HG03571 (cell line): ENCODE results near the gene TTC29.

ENCODE experiments used
- ATAC-seq: cut with Tn5 transposase; IDR thresholded peaks from one replicate; pipeline ENCODE4 v1.9.1; 2021; ENCODE audit not compliant: unreplicated experiment

Gene TTC29

GRCh38 chr4:146945556-146946374, at the start of gene TTC29:
Gene TTC29, minus strand, starts transcription at chr4:146945864. Its CDS starts 5,969 bp downstream, at chr4:146939895.
- peak; percentile 100 for ATAC-seq

GRCh38 chr4:146981651-146982050, 36.0 kb upstream of the TTC29 start:
- no peak for ATAC-seq

GRCh38 chr4:146978641-146979040, 33.0 kb upstream of the TTC29 start:
- no peak for ATAC-seq

GRCh38 chr4:146976145-146976544, 30.5 kb upstream of the TTC29 start:
- ATAC-seq = no peak

- no peak for ATAC-seq
Measured at GRCh38 chr4:146975527-146975926, 29.9 kb upstream of the TTC29 start.

GRCh38 chr4:146975036-146975435, 29.4 kb upstream of the TTC29 start:
- no peak for ATAC-seq

GRCh38 chr4:146972036-146972435, 26.4 kb upstream of the TTC29 start:
- no peak for ATAC-seq

GRCh38 chr4:146969126-146969525, 23.5 kb upstream of the TTC29 start:
- no peak for ATAC-seq

GRCh38 chr4:146960634-146961033, 15.0 kb upstream of the TTC29 start:
- no peak for ATAC-seq

GRCh38 chr4:146959692-146960091, 14.0 kb upstream of the TTC29 start:
- no peak for ATAC-seq

- no peak for ATAC-seq
Measured at GRCh38 chr4:146957237-146957636, 11.6 kb upstream of the TTC29 start.

- no peak for ATAC-seq
Measured at GRCh38 chr4:146952896-146953295, 7.2 kb upstream of the TTC29 start.

- no peak for ATAC-seq
Measured at GRCh38 chr4:146949559-146949958, 3.9 kb upstream of the TTC29 start.

- ATAC-seq = no peak
Measured at GRCh38 chr4:146943691-146944375, 1.8 kb downstream of the TTC29 start.

GRCh38 chr4:146932116-146932515, 13.5 kb downstream of the TTC29 start:
- ATAC-seq = no peak

- no peak for ATAC-seq
Measured at GRCh38 chr4:146930673-146931072, 15.0 kb downstream of the TTC29 start.

GRCh38 chr4:146927695-146928094, 18.0 kb downstream of the TTC29 start:
- no peak for ATAC-seq

- ATAC-seq = no peak
Measured at GRCh38 chr4:146916479-146917076, 29.1 kb downstream of the TTC29 start.

GRCh38 chr4:146915132-146915531, 30.5 kb downstream of the TTC29 start:
- no peak for ATAC-seq

- no peak for ATAC-seq
Measured at GRCh38 chr4:146900295-146900694, 45.4 kb downstream of the TTC29 start.

GRCh38 chr4:146890301-146890700, 55.4 kb downstream of the TTC29 start:
- no peak for ATAC-seq

GRCh38 chr4:146883070-146883469, 62.6 kb downstream of the TTC29 start:
- ATAC-seq = no peak
